Measurements from ENCODE around the gene TMPRSS11E. TPM values are rescaled to one million over a fixed set of nuclear protein-coding genes. Genes with fewer than 3 reads are reported as not detected.
"Not testable (repeated sequence)": the region's sequence is repeated elsewhere in the genome, so short reads cannot be mapped to it uniquely, and the experiment has no call there.

TMPRSS11E gene
- total and polyA plus RNA-seq, 4 donors = not detected

DNA sequence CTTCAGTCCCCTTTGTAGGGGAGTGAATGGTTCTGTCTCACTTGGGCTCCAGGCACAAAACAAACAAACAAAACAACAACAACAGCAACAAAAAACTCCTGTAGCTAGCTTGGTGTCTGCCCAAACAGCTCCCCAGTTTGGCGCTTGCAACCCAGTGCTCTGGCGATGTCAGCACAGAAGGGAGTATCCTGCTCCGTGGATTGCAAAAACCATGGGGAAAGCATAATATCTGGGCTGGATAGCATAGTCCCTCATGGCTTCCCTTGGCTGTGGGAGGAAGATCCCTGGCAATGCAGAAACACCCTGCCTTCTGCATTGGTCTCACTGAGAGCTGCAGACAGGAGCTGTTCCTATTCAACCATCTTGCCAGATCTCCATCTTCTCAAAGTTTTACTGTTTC, 89.1 kb downstream of the TMPRSS11E start (continued):
- TF ChIP-seq REST (IDR thresholded peaks at IDR 0.05) (no peak), EGR1 (IDR thresholded peaks at IDR 0.05; ENCODE audit: low read depth in 2 of 2) (no peak), HNF4A (conservative IDR thresholded peaks at IDR 0.05) (no peak), JUND (IDR thresholded peaks at IDR 0.05) (no peak), SP1 (IDR thresholded peaks at IDR 0.05) (no peak)

- H3K36me3 ChIP-seq (ENCODE audit: control insufficient read depth in 4 of 4, insufficient read depth in 3 of 4, low read depth in 1 of 4, low read length in 3 of 4) = peaks cover 0 to 14% (median 4%) of the 10 kb centered on the region in 4 donors
- not testable (repeated sequence) for H3K9ac ChIP-seq (ENCODE audit: low read depth in 1 of 2, low read length in 2 of 2); H3K27ac ChIP-seq (ENCODE audit: low read depth in 1 of 2, low read length in 2 of 2); H3K4me1 ChIP-seq (ENCODE audit: control insufficient read depth in 4 of 4, insufficient read depth in 4 of 4, low read length in 3 of 4); DNase-seq (ENCODE audit: low spot score); H3K4me3 ChIP-seq (ENCODE audit: low read depth in 1 of 3, low read length in 3 of 3); H3K27me3 ChIP-seq (ENCODE audit: control insufficient read depth in 4 of 4, insufficient read depth in 4 of 4, low read length in 3 of 4); H3K9me3 ChIP-seq (ENCODE audit: control insufficient read depth in 4 of 4, low read length in 3 of 4)
- 92% methylated on average over 13 of the region's 13 CpGs for WGBS
Observed at GRCh38 chr4:68542742-68543141, 95.5 kb downstream of the TMPRSS11E start.

Other genes with a start within 250 kb of the TMPRSS11E start
- gene TMPRSS11B, start 201.8 kb upstream of the TMPRSS11E start, total RNA-seq = not detected
- under 1 TPM in 1 of 2 donors, not detected in 1; 0.02 TPM for gene TMPRSS11B, start 201.8 kb upstream of the TMPRSS11E start, polyA plus RNA-seq
- 10 to 100 TPM; 28.8 to 30.3 TPM for gene YTHDC1, start 97.4 kb upstream of the TMPRSS11E start, total RNA-seq
- gene YTHDC1, start 97.4 kb upstream of the TMPRSS11E start, polyA plus RNA-seq = 10 to 100 TPM; 15.5 to 17.0 TPM
- gene UGT2B17, start 128.9 kb downstream of the TMPRSS11E start, total RNA-seq = 1 to 10 TPM in 1 of 2 donors, not detected in 1; 1.3 TPM
- 10 to 100 TPM in 1 of 2 donors, 1 to 10 TPM in 1; 4.7 to 17.2 TPM for gene UGT2B17, start 128.9 kb downstream of the TMPRSS11E start, polyA plus RNA-seq
- gene UGT2B15, start 223.2 kb downstream of the TMPRSS11E start, total RNA-seq = 10 to 100 TPM in 1 of 2 donors, 1 to 10 TPM in 1; 8.2 to 72.0 TPM
- gene UGT2B15, start 223.2 kb downstream of the TMPRSS11E start, polyA plus RNA-seq = 10 to 100 TPM; 75.8 to 80.8 TPM